Calu3 (cell line): ENCODE results near the gene IL17A. TPM values are rescaled to one million over a fixed set of nuclear protein-coding genes. Genes with fewer than 3 reads are reported as not detected.
"Not testable (repeated sequence)": the region's sequence is repeated elsewhere in the genome, so short reads cannot be mapped to it uniquely, and the experiment has no call there.

Experiments
- BruUV-seq: library from RNA; stranded (reverse); fragments of 400-500 nt; replicated peaks from 2 replicates; lab custom pipeline; 2021; lab: Mats Ljungman, UMichigan
- CTCF ChIA-PET: fragments of 300-600 bp; sonication (Branson Sonifier 250); formaldehyde crosslinking; loops from one replicate; lab custom pipeline; 2022; ENCODE audit warnings: antibody characterized with exemption; lab: Charles Lee
- DNase-seq: peaks from one replicate; pipeline ENCODE4 v3.0.0; 2022
- H3K27ac Mint-ChIP-seq: one replicate; pipeline ENCODE4 v1.8.0; 2022; ENCODE audit warnings: mixed read lengths; ENCODE audit not compliant: unreplicated experiment
- H3K27me3 Mint-ChIP-seq: one replicate; pipeline ENCODE4 v1.8.0; 2022; ENCODE audit warnings: mixed read lengths; ENCODE audit not compliant: unreplicated experiment
- H3K36me3 Mint-ChIP-seq: one replicate; pipeline ENCODE4 v1.8.0; 2022; ENCODE audit warnings: mild to moderate bottlenecking, moderate library complexity, mixed read lengths; ENCODE audit not compliant: insufficient read depth, unreplicated experiment
- H3K4me1 Mint-ChIP-seq: one replicate; pipeline ENCODE4 v1.8.0; 2022; ENCODE audit warnings: mild to moderate bottlenecking, low read depth, mixed read lengths; ENCODE audit not compliant: unreplicated experiment
- H3K4me3 Mint-ChIP-seq: one replicate; pipeline ENCODE4 v1.8.0; 2022; ENCODE audit warnings: mild to moderate bottlenecking, low read depth, moderate library complexity, mixed read lengths; ENCODE audit not compliant: unreplicated experiment
- H3K9me3 Mint-ChIP-seq: one replicate; pipeline ENCODE4 v1.8.0; 2022; ENCODE audit warnings: low read depth, mixed read lengths; ENCODE audit not compliant: unreplicated experiment
- CTCF ChIP-seq: fragments of 200-600 bp; IDR thresholded peaks from one replicate; pipeline ENCODE4 v1.8.0; 2022; ENCODE audit warnings: antibody characterized with exemption; ENCODE audit not compliant: unreplicated experiment
- intact Hi-C: fragments of 100-400 bp; cut with micrococcal nuclease; formaldehyde crosslinking; loops from one replicate; pipeline ENCODE4 v1.10.0; 2022; ENCODE audit not compliant: unreplicated experiment
- total RNA-seq: library from RNA; stranded (reverse); gene quantifications from 2 replicates; pipeline ENCODE4 v1.2.3, GENCODE V29; 2022

The IL17A gene
- total RNA-seq, 1 experiment from 2014 or later, result not detected

- Mint-ChIP-seq H3K27me3 (peaks cover 45% of the 10 kb centered on the region), H3K27ac (no peak overlapping the region), H3K4me1 (no peaks in the 10 kb centered on the region), H3K36me3 (no peaks in the 10 kb centered on the region), H3K4me3 (no peak overlapping the region), H3K9me3 (no peaks in the 10 kb centered on the region)
- no TSS peak for BruUV-seq
- TF ChIP-seq CTCF, result no peak
- DNase-seq, result no peak
- intact Hi-C loops, result no loop called here
- CTCF ChIA-PET, result interaction anchor here (0.6 kb wide), 1 partner anchor 23 kb away, joined by 3 read pairs; no protein-coding TSS in a partner anchor
Observed at GRCh38 chr6:52195886-52196285, 9.7 kb downstream of the IL17A start.

- H3K36me3 Mint-ChIP-seq, H3K27ac Mint-ChIP-seq, H3K9me3 Mint-ChIP-seq, H3K4me1 Mint-ChIP-seq, H3K4me3 Mint-ChIP-seq, DNase-seq, intact Hi-C loops, BruUV-seq, CTCF ChIA-PET: not testable (repeated sequence)
- peaks cover 41% of the 10 kb centered on the region for H3K27me3 Mint-ChIP-seq
Observed at GRCh38 chr6:52200088-52200487, 13.9 kb downstream of the IL17A start.

DNA sequence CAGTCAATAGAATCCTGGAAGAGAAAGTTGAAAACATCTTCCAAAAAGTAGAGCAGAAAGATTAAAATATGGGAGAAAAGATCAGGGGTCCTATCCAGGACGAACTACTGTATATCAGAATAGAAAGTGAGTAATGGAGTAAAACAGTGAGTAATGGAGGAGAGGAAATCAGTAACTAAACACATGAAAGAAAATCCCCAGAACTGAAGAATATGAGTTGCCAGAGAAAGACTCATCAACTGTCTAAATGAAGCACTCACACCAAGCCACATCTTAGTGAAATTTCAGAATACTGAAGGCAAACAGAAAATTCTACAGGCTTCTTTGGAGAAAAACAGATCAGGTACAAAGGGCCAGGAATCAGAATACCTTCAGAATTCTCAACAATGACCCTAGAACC lies 14.9 kb downstream of the IL17A start:
- DNase-seq, result no peak
- H3K27ac Mint-ChIP-seq, result no peak overlapping the region
- no TSS peak for BruUV-seq
- no peak for TF ChIP-seq CTCF
- no peaks in the 10 kb centered on the region for H3K4me1 Mint-ChIP-seq
- peaks cover 41% of the 10 kb centered on the region for H3K27me3 Mint-ChIP-seq
- H3K4me3 Mint-ChIP-seq, result no peak overlapping the region
- H3K36me3 Mint-ChIP-seq, result no peaks in the 10 kb centered on the region
- intact Hi-C loops, result no loop called here
- CTCF ChIA-PET, result no interaction called here
- H3K9me3 Mint-ChIP-seq, result no peaks in the 10 kb centered on the region

GRCh38 chr6:52201493-52201892 lies 15.3 kb downstream of the IL17A start:
- Mint-ChIP-seq H3K36me3 (no peaks in the 10 kb centered on the region), H3K4me1 (no peaks in the 10 kb centered on the region), H3K4me3 (no peak overlapping the region), H3K27me3 (peaks cover 41% of the 10 kb centered on the region), H3K9me3 (no peaks in the 10 kb centered on the region), H3K27ac (no peak overlapping the region)
- no peak for TF ChIP-seq CTCF
- CTCF ChIA-PET, result no interaction called here
- intact Hi-C loops, result no loop called here
- no TSS peak for BruUV-seq
- DNase-seq, result no peak

DNA sequence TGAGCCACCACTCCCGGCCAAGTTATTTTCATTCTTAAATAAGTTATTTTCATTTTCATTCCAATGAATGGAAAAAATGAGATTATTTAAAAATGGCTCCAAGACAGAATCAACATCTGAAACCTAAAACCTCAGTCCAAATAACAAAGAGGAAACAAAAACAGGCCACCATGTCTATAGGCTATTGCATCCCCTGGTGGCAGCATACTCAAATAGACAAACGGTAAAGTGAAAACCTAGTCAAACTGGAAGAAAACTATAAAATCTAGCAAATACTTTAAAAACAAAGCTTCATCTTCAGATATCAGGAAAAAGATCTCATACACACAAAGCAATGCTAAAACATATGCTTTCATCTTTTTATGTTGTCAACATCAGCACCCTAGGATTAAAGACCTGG lies 20.9 kb downstream of the IL17A start:
- intact Hi-C loops, result no loop called here
- Mint-ChIP-seq H3K27me3 (peaks cover 16% of the 10 kb centered on the region), H3K36me3 (no peaks in the 10 kb centered on the region), H3K27ac (no peak overlapping the region), H3K4me1 (peaks cover 2% of the 10 kb centered on the region), H3K4me3 (no peak overlapping the region), H3K9me3 (no peaks in the 10 kb centered on the region)
- CTCF ChIA-PET, result no interaction called here
- DNase-seq, result no peak
- BruUV-seq, result no TSS peak
- no peak for TF ChIP-seq CTCF
